K562 (cell line): ENCODE data around the gene ANKRD34A. TPM values are rescaled to one million over a fixed set of nuclear protein-coding genes. Genes with fewer than 3 reads are reported as not detected.

Source experiments
- EGR1 ChIP-seq: fragments of 450-650 bp; conservative IDR thresholded peaks from 2 replicates; pipeline ENCODE4 v1.6.1; 2017; ENCODE audit warnings: mild to moderate bottlenecking
- ESRRB ChIP-seq: fragments of 250-450 bp; sonication (Bioruptor Pico); IDR thresholded peaks from 2 replicates; pipeline ENCODE4 v1.5.0; 2020; ENCODE audit warnings: mild to moderate bottlenecking, moderate library complexity, borderline replicate concordance
- FOXO4 ChIP-seq: fragments of 450-650 bp; formaldehyde crosslinking; IDR thresholded peaks from 2 replicates; pipeline ENCODE4 v1.4.0; 2020; ENCODE audit warnings: mild to moderate bottlenecking, moderate library complexity
- HDAC3 ChIP-seq: fragments of 450-650 bp; IDR thresholded peaks from 2 replicates; pipeline ENCODE4 v1.6.1; 2018; ENCODE audit warnings: borderline replicate concordance, mild to moderate bottlenecking, moderate library complexity; ENCODE audit not compliant: partially characterized antibody
- HMGXB4 ChIP-seq: sonication (generic); formaldehyde crosslinking; IDR thresholded peaks from 2 replicates; pipeline ENCODE4 v1.8.1; 2023; ENCODE audit warnings: mild to moderate bottlenecking, missing genetic modification reagents
- HSF4 ChIP-seq: fragments of 250-450 bp; sonication (Bioruptor Pico); IDR thresholded peaks from 2 replicates; pipeline ENCODE4 v2.1.2; 2022; ENCODE audit warnings: mild to moderate bottlenecking, moderate library complexity, borderline replicate concordance
- IRF1 ChIP-seq: sonication (generic); formaldehyde crosslinking; IDR thresholded peaks from 2 replicates; pipeline ENCODE4 v1.8.0; 2022; ENCODE audit warnings: missing genetic modification reagents, mild to moderate bottlenecking, borderline replicate concordance
- KAT7 ChIP-seq: sonication (generic); formaldehyde crosslinking; IDR thresholded peaks from 2 replicates; pipeline ENCODE4 v1.8.0; 2022; ENCODE audit warnings: missing genetic modification reagents, mild to moderate bottlenecking, borderline replicate concordance
- KDM4B ChIP-seq, 2 experiments: fragments of 450-650 bp in 1 of 2; sonication (generic) in 1 of 2; IDR thresholded peaks; 2 replicates each; pipeline ENCODE4 v1.6.1; 2016 to 2017; ENCODE audit warnings: borderline replicate concordance in 2 of 2, antibody characterized with exemption in 1 of 2, low read depth in 1 of 2, mild to moderate bottlenecking in 1 of 2
- MCM5 ChIP-seq: fragments of 450-650 bp; IDR thresholded peaks from 2 replicates; pipeline ENCODE4 v1.6.1; 2016; ENCODE audit warnings: low read depth
- NKRF ChIP-seq: fragments of 450-650 bp; IDR thresholded peaks from 2 replicates; pipeline ENCODE4 v1.6.1; 2016; ENCODE audit warnings: borderline replicate concordance
- PHF21A ChIP-seq: fragments of 450-650 bp; IDR thresholded peaks from 2 replicates; pipeline ENCODE4 v1.6.1; 2017; ENCODE audit warnings: low read depth, borderline replicate concordance
- POLR2AphosphoS2 ChIP-seq: IDR thresholded peaks from 2 replicates; pipeline ENCODE4 v1.6.1; 2012; ENCODE audit warnings: low read length, improper control_type of control experiment
- PRPF4 ChIP-seq: fragments of 200-400 bp; formaldehyde crosslinking; IDR thresholded peaks from one replicate; pipeline ENCODE4 v1.6.1; 2017; ENCODE audit warnings: low read length, low read depth, mild to moderate bottlenecking; ENCODE audit not compliant: insufficient read depth, poor library complexity, severe bottlenecking
- TOE1 ChIP-seq, 2 experiments: fragments of 450-650 bp in 1 of 2; sonication (generic) in 1 of 2; formaldehyde crosslinking in 1 of 2; IDR thresholded peaks; 2 replicates each; pipeline versions ENCODE4 v1.7.1 to v1.8.0; 2016 to 2022; ENCODE audit warnings: borderline replicate concordance in 2 of 2, mild to moderate bottlenecking in 2 of 2, antibody characterized with exemption in 1 of 2, inconsistent platforms in 1 of 2, low read depth in 1 of 2, missing genetic modification reagents in 1 of 2, moderate library complexity in 1 of 2
- YBX1 ChIP-seq: fragments of 450-650 bp; IDR thresholded peaks from 2 replicates; pipeline ENCODE4 v1.7.1; 2016; ENCODE audit warnings: mild to moderate bottlenecking
- polyA plus RNA-seq, 8 experiments: library from polyadenylated mRNA; depleted of rRNA in 4 of 8; stranded (reverse) in 5 of 8; unstranded in 3 of 8; fragments of >200 nt; fragmentation: Nextera tagmentation in 2 of 8; fragmentation: Illumina TruSeq in 1 of 8; extraction: Ambion mirVana in 2 of 8; extraction: Trizol in 1 of 8; gene quantifications; 2 replicates each; pipeline versions ENCODE4 v1.2.1 to v1.2.3, GENCODE V29; 2011 to 2014; ENCODE audit warnings: inconsistent platforms in 1 of 8, missing spikeins in 1 of 8
- total RNA-seq, 7 experiments: library from RNA; depleted of rRNA in 6 of 7; stranded (reverse); fragments of >200 nt in 6 of 7; fragmentation: Illumina TruSeq in 2 of 7; extraction: Trizol in 2 of 7; gene quantifications; 2 replicates each; pipeline versions ENCODE4 v1.2.1 to v1.2.3, GENCODE V29; 2011 to 2021; ENCODE audit warnings: low replicate concordance in 1 of 7

ANKRD34A gene
- total and polyA plus RNA-seq, 9 of the 15 experiments (the other 6 are each of a cell fraction or from before 2014, with no cell fraction given) = 0.06 to 1.6 (median 0.43) TPM

DNA sequence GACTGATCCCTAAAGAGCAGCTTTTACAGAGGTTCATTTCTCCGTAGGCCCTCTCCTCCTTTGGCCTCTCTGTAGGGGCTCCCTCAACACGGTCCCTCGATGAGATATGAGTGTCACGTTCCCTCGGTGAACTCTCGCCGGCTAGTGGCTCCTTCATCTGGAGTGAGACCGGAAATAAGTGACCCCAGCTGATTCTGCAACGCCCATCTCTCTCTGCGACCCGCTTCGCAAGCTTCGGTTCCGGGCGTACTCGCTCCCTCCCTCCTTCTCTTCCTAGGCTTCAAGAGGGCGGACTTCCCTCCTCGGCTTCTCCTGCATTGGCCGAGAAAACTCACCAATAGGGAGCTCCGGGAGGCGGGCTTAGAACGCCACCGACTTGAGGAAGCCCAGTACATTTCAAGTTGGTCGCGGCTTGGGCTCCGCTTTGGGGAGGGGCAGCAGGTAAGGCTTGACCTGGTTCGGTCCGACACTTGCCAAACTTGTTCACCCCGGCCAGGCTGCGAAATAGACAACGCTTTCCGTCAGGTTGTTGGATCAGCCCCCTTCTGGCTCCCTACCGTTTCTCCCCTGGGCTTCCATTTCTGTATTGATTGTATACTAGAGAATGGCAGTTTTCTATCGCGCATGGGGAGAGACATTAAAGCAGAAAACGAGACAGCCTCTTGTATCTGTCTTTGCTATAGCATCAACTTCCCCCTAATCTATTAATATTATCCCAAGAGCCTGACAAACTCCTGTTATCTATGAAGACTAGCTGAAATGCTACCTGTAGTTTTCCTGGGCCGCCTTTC lies at the start of gene ANKRD34A, which contains the start of gene POLR3GL (continued):
- no peak for TF ChIP-seq ESRRB
- TF ChIP-seq YBX1 = no peak
- 0 out of 4 replicates have a peak, but pooled peaks of 1 of the 2 experiments have one; percentile 39 for TF ChIP-seq KDM4B (IDR thresholded peaks at IDR 0.05; ENCODE audit: borderline replicate concordance in 2 of 2, low read depth in 1 of 2)
- peak; percentile 68; the same call in 1 of the 2 replicates for TF ChIP-seq POLR2AphosphoS2
- TF ChIP-seq FOXO4 = no peak
- no peak for TF ChIP-seq TOE1 (IDR thresholded peaks at IDR 0.05; ENCODE audit: borderline replicate concordance)
- TF ChIP-seq TOE1 (CRISPR knock-in tag; IDR thresholded peaks at IDR 0.05; ENCODE audit: borderline replicate concordance, low read depth) = 0 out of 2 replicates have a peak, but pooled peaks have one; percentile 52
- no peak for TF ChIP-seq HDAC3
- no peak for TF ChIP-seq HMGXB4
- no peak for TF ChIP-seq MCM5
- TF ChIP-seq NKRF = 0 out of 2 replicates have a peak, but pooled peaks have one; percentile 37
- no peak for TF ChIP-seq PHF21A
- TF ChIP-seq HSF4 (CRISPR knock-in tag) = no peak
- no peak for TF ChIP-seq PRPF4
- TF ChIP-seq IRF1 (CRISPR knock-in tag) = no peak
- TF ChIP-seq EGR1 = no peak
- peak; percentile 63; the same call in 1 of the 2 replicates for TF ChIP-seq KAT7
